ENCODE results near the gene PCSK2. TPM values are rescaled to one million over a fixed set of nuclear protein-coding genes. Genes with fewer than 3 reads are reported as not detected.

The PCSK2 gene
- polyA plus RNA-seq, 3 donors = 0.71 to 0.85 (median 0.78) TPM

- DNase-seq (ENCODE audit: low read depth in 3 of 3, low spot score in 2 of 3) = no peak
Measured at GRCh38 chr20:17327185-17328148, 100.6 kb downstream of the PCSK2 start.

- no peak for DNase-seq (ENCODE audit: low read depth in 3 of 3, low spot score in 2 of 3)
Measured at GRCh38 chr20:17334932-17335331, 108.1 kb downstream of the PCSK2 start.

- no peak for DNase-seq (ENCODE audit: low read depth in 3 of 3, low spot score in 2 of 3)
Measured at GRCh38 chr20:17339000-17339399, 112.2 kb downstream of the PCSK2 start.

GRCh38 chr20:17343091-17343490 is 116.3 kb downstream of the PCSK2 start:
- DNase-seq (ENCODE audit: low read depth in 3 of 3, low spot score in 2 of 3) = no peak

- DNase-seq (ENCODE audit: low read depth in 3 of 3, low spot score in 2 of 3) = no peak
Measured at GRCh38 chr20:17343656-17344452, 117.0 kb downstream of the PCSK2 start.

GRCh38 chr20:17344790-17345189 is 118.0 kb downstream of the PCSK2 start:
- no peak for DNase-seq (ENCODE audit: low read depth in 3 of 3, low spot score in 2 of 3)

- DNase-seq (ENCODE audit: low read depth in 3 of 3, low spot score in 2 of 3) = no peak
Measured at GRCh38 chr20:17345321-17345720, 118.5 kb downstream of the PCSK2 start.

GRCh38 chr20:17350321-17350720 is 123.5 kb downstream of the PCSK2 start:
- DNase-seq (ENCODE audit: low read depth in 3 of 3, low spot score in 2 of 3) = no peak

- no peak for DNase-seq (ENCODE audit: low read depth in 3 of 3, low spot score in 2 of 3)
Measured at GRCh38 chr20:17357238-17357637, 130.4 kb downstream of the PCSK2 start.

GRCh38 chr20:17358854-17359253 is 132.0 kb downstream of the PCSK2 start:
- DNase-seq (ENCODE audit: low read depth in 3 of 3, low spot score in 2 of 3) = no peak

GRCh38 chr20:17364681-17365080 is 137.8 kb downstream of the PCSK2 start:
- no peak for DNase-seq (ENCODE audit: low read depth in 3 of 3, low spot score in 2 of 3)

- no peak for DNase-seq (ENCODE audit: low read depth in 3 of 3, low spot score in 2 of 3)
Measured at GRCh38 chr20:17365831-17366230, 139.0 kb downstream of the PCSK2 start.

- no peak for DNase-seq (ENCODE audit: low read depth in 3 of 3, low spot score in 2 of 3)
Measured at GRCh38 chr20:17369506-17369905, 142.7 kb downstream of the PCSK2 start.

GRCh38 chr20:17372806-17373440 is 146.1 kb downstream of the PCSK2 start:
- no peak for DNase-seq (ENCODE audit: low read depth in 3 of 3, low spot score in 2 of 3)

- no peak for DNase-seq (ENCODE audit: low read depth in 3 of 3, low spot score in 2 of 3)
Measured at GRCh38 chr20:17374086-17374485, 147.2 kb downstream of the PCSK2 start.

- DNase-seq (ENCODE audit: low read depth in 3 of 3, low spot score in 2 of 3) = no peak
Measured at GRCh38 chr20:17376031-17376430, 149.2 kb downstream of the PCSK2 start.

GRCh38 chr20:17377231-17377630 is 150.4 kb downstream of the PCSK2 start:
- DNase-seq (ENCODE audit: low read depth in 3 of 3, low spot score in 2 of 3) = no peak

- DNase-seq (ENCODE audit: low read depth in 3 of 3, low spot score in 2 of 3) = no peak
Measured at GRCh38 chr20:17379651-17380050, 152.8 kb downstream of the PCSK2 start.

- DNase-seq (ENCODE audit: low read depth in 3 of 3, low spot score in 2 of 3) = no peak
Measured at GRCh38 chr20:17380801-17381200, 154.0 kb downstream of the PCSK2 start.

- no peak for DNase-seq (ENCODE audit: low read depth in 3 of 3, low spot score in 2 of 3)
Measured at GRCh38 chr20:17381724-17382123, 154.9 kb downstream of the PCSK2 start.

GRCh38 chr20:17385798-17386197 is 159.0 kb downstream of the PCSK2 start:
- DNase-seq (ENCODE audit: low read depth in 3 of 3, low spot score in 2 of 3) = no peak

All from right renal cortex interstitium (tissue), 3 donors.